Ectodermal cell (in vitro differentiated cells): ENCODE results near the gene MEGF9.

Experiments
- H3K27ac ChIP-seq: 2 replicates; pipeline ENCODE4 v1.7.0; 2013; ENCODE audit warnings: mild to moderate bottlenecking, low read depth, low read length; ENCODE audit not compliant: insufficient read depth, poor library complexity, severe bottlenecking
- H3K27me3 ChIP-seq: 2 replicates; pipeline ENCODE4 v1.7.0; 2013; ENCODE audit warnings: mild to moderate bottlenecking, low read length; ENCODE audit not compliant: insufficient read depth, control insufficient read depth, poor library complexity, severe bottlenecking
- H3K36me3 ChIP-seq: one replicate; pipeline ENCODE4 v1.7.0; 2013; ENCODE audit warnings: low read length; ENCODE audit not compliant: control insufficient read depth, insufficient read depth
- H3K4me1 ChIP-seq: one replicate; pipeline ENCODE4 v1.7.0; 2013; ENCODE audit warnings: low read length; ENCODE audit not compliant: control insufficient read depth, insufficient read depth
- H3K4me3 ChIP-seq: 2 replicates; pipeline ENCODE4 v1.7.0; 2013; ENCODE audit warnings: low read depth, low read length, control low read depth; ENCODE audit not compliant: insufficient read depth
- H3K9me3 ChIP-seq: 2 replicates; pipeline ENCODE4 v1.7.0; 2013; ENCODE audit warnings: mild to moderate bottlenecking, low read length, moderate library complexity; ENCODE audit not compliant: control insufficient read depth
- whole genome bisulfite sequencing, 2 experiments: methylation state at CpG; one replicate each; pipeline ENCODE4 v1.1.7; 2013; ENCODE audit warnings: missing lambda C conversion rate in 2 of 2; 5-methylcytosine and 5-hydroxymethylcytosine counted together

MEGF9 gene

DNA sequence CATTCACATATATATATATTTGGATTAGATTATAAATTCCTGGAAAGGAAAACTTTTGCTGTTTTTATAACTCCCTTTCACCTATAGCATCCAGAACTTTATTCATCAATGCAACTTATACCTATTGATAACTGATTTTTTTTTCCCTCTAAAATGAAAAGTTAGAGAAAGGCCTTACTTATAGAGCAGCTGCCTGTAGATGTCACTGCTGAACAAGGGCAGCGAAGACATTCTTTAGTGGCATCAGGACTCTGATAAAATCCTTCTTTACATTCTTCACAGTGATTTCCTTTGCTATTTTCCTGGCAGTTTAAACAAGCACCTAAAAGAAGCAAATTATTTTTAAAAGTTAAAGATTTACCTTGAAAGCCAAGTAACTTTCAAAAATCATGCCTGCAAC is 102.1 kb downstream of the MEGF9 start:
- 50 to 63% methylated on average over 1 of the region's 1 CpG for WGBS, 2 experiments
- Histone ChIP-seq H3K4me1 (no peaks in the 10 kb centered on the region), H3K27me3 (no peaks in the 10 kb centered on the region), H3K27ac (no peak overlapping the region), H3K36me3 (no peaks in the 10 kb centered on the region), H3K4me3 (no peak overlapping the region), H3K9me3 (no peaks in the 10 kb centered on the region)

DNA sequence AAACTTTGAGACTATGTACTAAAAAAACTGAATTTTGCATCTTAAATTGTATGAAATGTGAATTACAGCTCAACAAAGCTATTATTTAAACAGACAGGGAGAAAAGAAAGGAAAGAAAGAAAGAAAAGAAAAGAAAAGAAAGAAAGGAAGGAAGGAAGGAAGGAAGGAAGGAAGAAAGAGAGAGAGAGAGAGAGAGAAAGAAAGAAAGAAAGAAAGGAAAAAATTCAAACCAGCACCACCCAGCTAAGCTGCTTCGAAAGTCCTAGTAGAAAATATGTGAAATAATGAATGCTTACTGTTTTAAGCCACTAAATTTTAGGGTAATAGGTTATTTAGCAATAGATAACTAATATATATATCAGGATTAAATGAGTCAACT is 102.6 kb downstream of the MEGF9 start:
- 100% methylated on average over 1 of the region's 1 CpG for WGBS, 2 experiments
- H3K4me1 ChIP-seq = no peaks in the 10 kb centered on the region
- no peak overlapping the region for H3K27ac ChIP-seq
- no peaks in the 10 kb centered on the region for H3K27me3 ChIP-seq
- no peaks in the 10 kb centered on the region for H3K36me3 ChIP-seq
- H3K4me3 ChIP-seq = no peak overlapping the region
- no peaks in the 10 kb centered on the region for H3K9me3 ChIP-seq

DNA sequence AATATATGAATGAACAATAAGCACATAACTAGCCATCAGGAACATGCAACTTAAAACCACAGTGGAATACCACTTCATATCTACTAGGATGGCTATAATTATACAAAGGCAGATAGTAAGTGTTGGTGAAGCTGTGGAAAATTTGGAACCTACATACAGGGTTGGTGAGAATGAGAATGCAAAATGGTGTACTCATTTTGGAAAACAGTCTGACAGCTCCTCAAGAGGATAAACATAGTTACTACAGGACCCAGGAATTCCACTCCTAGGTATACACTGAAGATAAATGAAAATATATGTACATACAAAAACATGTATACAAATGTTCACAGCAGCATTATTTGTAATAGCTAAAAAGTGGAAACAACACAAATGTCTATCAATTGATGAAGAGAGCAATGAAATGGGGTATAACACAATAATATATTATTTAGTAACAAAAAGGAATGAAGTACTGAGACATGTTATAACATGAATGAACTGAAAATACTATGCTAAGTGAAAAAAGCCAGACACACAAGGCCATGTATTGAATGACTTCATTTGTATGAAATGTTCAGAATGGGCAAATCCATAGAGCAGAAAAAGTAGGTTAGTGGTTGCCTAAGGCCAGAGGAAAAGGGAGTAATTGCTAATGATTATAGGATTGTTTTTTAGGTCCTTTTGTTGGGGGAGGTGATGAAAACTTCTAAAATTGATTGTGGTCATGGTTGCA is 103.1 kb downstream of the MEGF9 start:
- H3K9me3 ChIP-seq = no peaks in the 10 kb centered on the region
- H3K36me3 ChIP-seq = no peaks in the 10 kb centered on the region
- H3K27ac ChIP-seq = no peak overlapping the region
- H3K27me3 ChIP-seq = no peaks in the 10 kb centered on the region
- H3K4me3 ChIP-seq = no peak overlapping the region
- no peaks in the 10 kb centered on the region for H3K4me1 ChIP-seq

DNA sequence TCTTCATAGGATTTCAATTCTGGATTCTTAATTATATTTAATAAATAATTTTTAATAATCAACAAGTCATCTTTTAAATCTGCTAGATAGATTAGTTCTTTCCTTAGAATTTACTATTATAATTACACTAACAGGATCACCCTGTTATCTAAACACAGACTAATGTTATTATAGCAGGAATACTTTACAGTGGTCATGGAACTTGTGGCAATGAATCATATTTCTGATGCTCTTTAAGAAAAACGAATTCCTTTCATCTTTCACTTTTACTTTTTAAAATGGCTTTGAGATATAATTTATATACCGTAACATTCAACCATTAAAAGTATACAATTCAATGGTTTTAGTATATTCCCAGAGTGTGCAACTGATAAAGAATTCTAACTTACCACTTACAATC is 104.6 kb downstream of the MEGF9 start:
- Histone ChIP-seq H3K36me3 (no peaks in the 10 kb centered on the region), H3K9me3 (no peaks in the 10 kb centered on the region), H3K4me3 (no peak overlapping the region), H3K27me3 (no peaks in the 10 kb centered on the region), H3K4me1 (no peaks in the 10 kb centered on the region), H3K27ac (no peak overlapping the region)
- WGBS, 2 experiments = 86% methylated on average over 2 of the region's 2 CpGs; no CpG with 5 or more reads in 1 of the 2 experiments

DNA sequence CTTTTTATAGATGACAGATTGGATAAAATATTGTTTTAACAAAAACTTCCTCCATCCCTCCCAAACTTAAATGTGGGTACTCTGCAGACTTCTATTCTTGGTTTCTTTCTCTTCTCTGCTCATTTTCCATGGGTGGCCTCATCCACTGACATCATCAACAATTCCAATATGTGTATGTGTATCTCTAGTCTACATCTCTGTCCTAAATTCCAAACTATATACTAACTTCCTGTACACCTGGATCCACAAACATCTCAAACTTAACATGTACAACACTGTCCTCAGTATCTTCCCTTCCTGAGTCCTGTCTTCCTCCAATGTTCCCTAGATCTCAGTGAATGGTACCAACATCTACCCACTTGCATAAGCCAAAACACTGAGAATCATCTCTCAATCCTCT is 105.8 kb downstream of the MEGF9 start:
- H3K36me3 ChIP-seq = no peaks in the 10 kb centered on the region
- no peak overlapping the region for H3K4me3 ChIP-seq
- no peaks in the 10 kb centered on the region for H3K4me1 ChIP-seq
- H3K9me3 ChIP-seq = no peaks in the 10 kb centered on the region
- no peak overlapping the region for H3K27ac ChIP-seq
- H3K27me3 ChIP-seq = no peaks in the 10 kb centered on the region

DNA sequence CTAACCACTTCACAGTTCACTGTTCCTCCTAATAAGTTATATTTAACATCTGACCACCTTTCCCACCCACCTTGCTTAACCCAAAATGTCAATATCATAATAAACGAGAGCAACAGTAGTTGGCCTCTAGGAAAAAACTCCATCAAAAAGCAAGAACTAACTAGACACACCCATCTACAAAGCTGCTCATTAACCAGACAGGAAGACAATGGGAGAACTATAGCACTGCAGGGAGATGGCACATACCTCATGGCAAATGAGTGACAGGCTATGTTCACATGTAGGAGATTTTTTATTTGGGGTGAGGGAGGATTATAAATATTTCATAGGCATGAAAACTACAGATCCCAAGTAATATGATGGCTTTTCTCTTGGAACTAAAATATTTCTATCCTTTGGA is 110.7 kb downstream of the MEGF9 start:
- H3K27ac ChIP-seq = no peak overlapping the region
- H3K4me3 ChIP-seq = no peak overlapping the region
- H3K27me3 ChIP-seq = no peaks in the 10 kb centered on the region
- WGBS, 2 experiments = 87 to 100% methylated on average over 1 of the region's 1 CpG
- H3K36me3 ChIP-seq = no peaks in the 10 kb centered on the region
- no peaks in the 10 kb centered on the region for H3K4me1 ChIP-seq
- no peaks in the 10 kb centered on the region for H3K9me3 ChIP-seq

DNA sequence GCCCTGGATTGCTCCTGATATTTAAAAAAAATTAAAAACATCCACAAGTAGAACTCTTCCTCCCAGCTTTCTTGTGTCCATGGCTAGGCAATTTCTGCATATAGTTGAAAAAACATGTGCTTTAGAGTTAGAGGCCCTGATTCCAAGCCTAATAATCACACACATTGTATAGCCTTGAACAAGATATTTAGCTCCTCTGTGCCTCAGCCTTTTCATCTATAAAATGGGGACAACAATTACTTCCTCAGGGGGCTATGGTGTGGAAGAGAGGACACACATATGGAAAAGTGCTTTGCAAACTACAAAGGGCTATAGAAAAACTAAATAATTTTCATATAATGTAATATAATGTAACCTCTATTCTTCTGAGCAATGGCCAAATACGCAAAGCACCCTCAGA is 111.3 kb downstream of the MEGF9 start:
- no peaks in the 10 kb centered on the region for H3K27me3 ChIP-seq
- no peaks in the 10 kb centered on the region for H3K4me1 ChIP-seq
- no peaks in the 10 kb centered on the region for H3K9me3 ChIP-seq
- no peaks in the 10 kb centered on the region for H3K36me3 ChIP-seq
- no peak overlapping the region for H3K27ac ChIP-seq
- no peak overlapping the region for H3K4me3 ChIP-seq
- WGBS, 2 experiments = 93 to 100% methylated on average over 1 of the region's 1 CpG

DNA sequence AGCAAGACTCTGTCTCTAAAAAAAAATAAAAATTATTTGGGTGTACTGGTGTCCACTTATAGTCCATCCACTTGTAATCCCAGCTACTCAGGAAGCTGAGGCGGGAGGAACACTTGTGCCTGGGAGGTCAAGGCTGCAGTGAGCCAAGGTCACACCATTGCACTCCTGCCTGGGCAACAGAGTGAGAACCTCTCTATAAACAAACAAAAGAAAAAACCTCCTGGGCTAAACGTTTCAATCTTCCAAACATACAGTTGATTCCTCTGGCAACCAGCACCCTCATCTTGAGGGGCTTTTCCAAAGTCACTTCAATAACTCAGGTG is 120.4 kb downstream of the MEGF9 start:
- Histone ChIP-seq H3K27ac (no peak overlapping the region), H3K4me3 (no peak overlapping the region), H3K36me3 (no peaks in the 10 kb centered on the region), H3K9me3 (no peaks in the 10 kb centered on the region), H3K4me1 (no peaks in the 10 kb centered on the region), H3K27me3 (no peaks in the 10 kb centered on the region)
- WGBS, 2 experiments = 77 to 82% methylated on average over 2 of the region's 2 CpGs

DNA sequence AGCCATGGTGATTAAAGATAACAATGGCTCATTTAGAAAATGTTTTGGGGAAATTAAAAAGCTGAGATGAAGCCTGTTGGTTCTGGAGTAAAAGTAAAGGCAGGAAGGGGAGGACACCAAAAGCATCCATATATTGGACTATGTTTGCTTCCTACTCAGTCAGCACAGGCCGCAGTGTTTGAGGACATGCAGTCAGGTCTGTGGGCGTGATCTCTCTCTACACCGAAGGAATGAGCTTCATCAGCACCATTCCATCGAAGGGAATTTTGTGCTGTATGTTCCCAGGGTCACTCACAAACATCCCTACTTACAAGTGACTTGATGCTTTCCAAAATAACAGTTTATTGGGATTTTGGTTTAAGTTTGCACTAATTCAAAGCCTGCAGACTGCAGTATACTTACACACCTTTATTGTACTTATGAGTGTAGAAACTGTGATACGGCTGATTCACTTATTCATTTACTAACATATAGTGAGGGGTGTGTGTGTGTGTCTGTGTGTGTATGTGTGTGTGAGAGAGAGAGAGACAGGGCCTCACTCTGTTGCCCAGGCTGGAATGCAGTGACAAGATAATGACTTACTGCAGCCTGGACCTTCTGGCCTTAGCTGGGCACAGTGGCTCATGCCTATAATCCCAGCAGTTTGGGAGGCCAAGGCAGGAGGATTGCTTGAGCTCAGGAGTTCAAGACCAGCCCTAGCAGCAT is 120.9 kb downstream of the MEGF9 start:
- no peaks in the 10 kb centered on the region for H3K9me3 ChIP-seq
- H3K36me3 ChIP-seq = no peaks in the 10 kb centered on the region
- H3K4me1 ChIP-seq = no peaks in the 10 kb centered on the region
- WGBS, 2 experiments = 83 to 88% methylated on average over 4 to 5 of the region's 5 CpGs
- no peak overlapping the region for H3K4me3 ChIP-seq
- no peak overlapping the region for H3K27ac ChIP-seq
- no peaks in the 10 kb centered on the region for H3K27me3 ChIP-seq

DNA sequence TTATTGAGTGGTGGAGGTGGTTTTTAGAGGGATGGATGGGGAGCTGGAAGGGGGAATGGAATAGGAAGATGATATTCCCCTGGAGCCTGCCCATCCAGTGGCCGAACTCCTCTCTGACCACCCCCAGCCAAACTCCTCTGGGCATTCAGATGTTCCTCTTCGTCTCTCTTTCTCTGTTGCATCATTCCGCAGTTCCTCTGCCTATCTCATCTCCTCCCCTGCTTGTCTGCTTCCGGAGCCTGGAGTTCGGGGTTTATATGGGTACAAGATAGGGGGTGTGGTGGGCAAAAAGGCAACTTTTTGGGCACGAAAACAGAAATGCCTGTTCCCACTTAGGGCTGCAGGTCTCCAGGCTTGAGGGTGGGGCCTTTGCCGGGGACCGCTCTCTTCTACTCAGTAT is 122.1 kb downstream of the MEGF9 start:
- H3K9me3 ChIP-seq = no peaks in the 10 kb centered on the region
- no peaks in the 10 kb centered on the region for H3K4me1 ChIP-seq
- 96% methylated on average over 6 to 8 of the region's 8 CpGs for WGBS, 2 experiments
- H3K4me3 ChIP-seq = no peak overlapping the region
- H3K36me3 ChIP-seq = no peaks in the 10 kb centered on the region
- no peak overlapping the region for H3K27ac ChIP-seq
- no peaks in the 10 kb centered on the region for H3K27me3 ChIP-seq
